Fibroblast of villous mesenchyme (primary cell): ENCODE results near the gene ABLIM1. TPM values are rescaled to one million over a fixed set of nuclear protein-coding genes. Genes with fewer than 3 reads are reported as not detected.

ENCODE experiments used
- DNase-seq: peaks from one replicate; pipeline ENCODE4 v3.0.0-alpha.2; 2010; ENCODE audit warnings: low read depth
- H3K4me3 ChIP-seq: 2 replicates; pipeline ENCODE4 v1.5.1; 2011; ENCODE audit warnings: low read depth, mild to moderate bottlenecking, low read length
- CTCF ChIP-seq: IDR thresholded peaks from 2 replicates; pipeline ENCODE4 v1.5.1; 2012; ENCODE audit warnings: low read depth, mild to moderate bottlenecking, low read length; ENCODE audit not compliant: insufficient read depth
- total RNA-seq: library from RNA; depleted of rRNA; stranded (reverse); fragments of >200 nt; gene quantifications from 2 replicates; pipeline ENCODE4 v1.2.3, GENCODE V29; 2012

ABLIM1 gene
- total RNA-seq, 1 donor: 18.6 TPM

- H3K4me3 ChIP-seq: no peak overlapping the region
- TF ChIP-seq CTCF: no peak
- DNase-seq: no peak
These were observed 119.7 kb downstream of the ABLIM1 start for GRCh38 chr10:114538181-114538906.

- no peak overlapping the region for H3K4me3 ChIP-seq
- DNase-seq: no peak
- no peak for TF ChIP-seq CTCF
These were observed 120.3 kb downstream of the ABLIM1 start for GRCh38 chr10:114537736-114538135.

- DNase-seq: no peak
- no peak for TF ChIP-seq CTCF
- H3K4me3 ChIP-seq: no peak overlapping the region
These were observed 123.5 kb downstream of the ABLIM1 start for GRCh38 chr10:114534571-114534981.

- H3K4me3 ChIP-seq: no peak overlapping the region
- no peak for TF ChIP-seq CTCF
- DNase-seq: no peak
These were observed 125.8 kb downstream of the ABLIM1 start for GRCh38 chr10:114532226-114532625.

GRCh38 chr10:114526504-114527238 lies 131.4 kb downstream of the ABLIM1 start:
- H3K4me3 ChIP-seq: peak overlapping the region; percentile 10

GRCh38 chr10:114526126-114526503 lies 132.0 kb downstream of the ABLIM1 start:
- DNase-seq: peak; percentile 59
- no peak overlapping the region for H3K4me3 ChIP-seq
- no peak for TF ChIP-seq CTCF

More at GRCh38 chr10:114526504-114527238, 131.4 kb downstream of the ABLIM1 start:
- TF ChIP-seq CTCF: no peak
- DNase-seq: peak; percentile 66
